WTC11 (cell line): ENCODE data around the gene SELENOF. TPM values are rescaled to one million over a fixed set of nuclear protein-coding genes. Genes with fewer than 3 reads are reported as not detected.

Source experiments
- ATAC-seq: fragments of 200-7000 bp; cut with Tn5 transposase; 2 replicates; pipeline ENCODE4 v1.10.0; 2021; ENCODE audit warnings: mild to moderate bottlenecking, moderate library complexity
- CTCF ChIA-PET: fragments of 300-600 bp; sonication (Branson Sonifier 250); formaldehyde crosslinking; loops from one replicate; lab custom pipeline; 2021; ENCODE audit warnings: antibody characterized with exemption; lab: Charles Lee
- POLR2A ChIA-PET: fragments of 350-600 bp; sonication (Branson Sonifier 250); formaldehyde crosslinking; loops from one replicate; lab custom pipeline; 2021; ENCODE audit warnings: antibody characterized with exemption; lab: Charles Lee
- DNase-seq: peaks from one replicate; pipeline ENCODE4 v3.0.0; 2021; ENCODE audit warnings: low spot score
- H3K27ac Mint-ChIP-seq: 2 replicates; pipeline ENCODE4 v1.8.0; 2021; ENCODE audit warnings: mixed read lengths
- H3K27me3 Mint-ChIP-seq: 2 replicates; pipeline ENCODE4 v1.8.0; 2021; ENCODE audit warnings: low read depth, mild to moderate bottlenecking, moderate library complexity, mixed read lengths
- H3K36me3 Mint-ChIP-seq: 2 replicates; pipeline ENCODE4 v1.8.0; 2021; ENCODE audit warnings: mixed read lengths
- H3K4me1 Mint-ChIP-seq: 2 replicates; pipeline ENCODE4 v1.8.0; 2022; ENCODE audit warnings: mixed read lengths
- H3K4me3 Mint-ChIP-seq: 2 replicates; pipeline ENCODE4 v1.8.0; 2021; ENCODE audit warnings: mild to moderate bottlenecking, moderate library complexity, mixed read lengths
- H3K9me3 Mint-ChIP-seq: 2 replicates; pipeline ENCODE4 v1.8.0; 2021; ENCODE audit warnings: mixed read lengths
- CREM ChIP-seq: sonication (generic); formaldehyde crosslinking; IDR thresholded peaks from 2 replicates; pipeline ENCODE4 v1.8.1; 2022; ENCODE audit warnings: mild to moderate bottlenecking, missing genetic modification reagents, moderate library complexity
- ESRRA ChIP-seq: sonication (generic); formaldehyde crosslinking; IDR thresholded peaks from 2 replicates; pipeline ENCODE4 v1.8.1; 2022; ENCODE audit warnings: mild to moderate bottlenecking, missing genetic modification reagents, borderline replicate concordance
- FOXK1 ChIP-seq: sonication (generic); formaldehyde crosslinking; IDR thresholded peaks from 2 replicates; pipeline ENCODE4 v1.8.0; 2022; ENCODE audit warnings: mild to moderate bottlenecking, moderate library complexity, missing genetic modification reagents
- RELA ChIP-seq: sonication (generic); formaldehyde crosslinking; IDR thresholded peaks from 2 replicates; pipeline ENCODE4 v1.8.1; 2022; ENCODE audit warnings: missing genetic modification reagents, mild to moderate bottlenecking, borderline replicate concordance
- ZBTB21 ChIP-seq: sonication (generic); formaldehyde crosslinking; IDR thresholded peaks from 2 replicates; pipeline ENCODE4 v1.8.1; 2023; ENCODE audit warnings: mild to moderate bottlenecking, missing genetic modification reagents, borderline replicate concordance
- ZNF121 ChIP-seq: sonication (generic); formaldehyde crosslinking; IDR thresholded peaks from 2 replicates; pipeline ENCODE4 v1.8.0; 2023; ENCODE audit warnings: missing genetic modification reagents
- ZNF416 ChIP-seq: fragments of 250-450 bp; sonication (Bioruptor Pico); IDR thresholded peaks from 2 replicates; pipeline ENCODE4 v1.9.0; 2021; ENCODE audit warnings: mild to moderate bottlenecking, inconsistent platforms
- ZNF671 ChIP-seq: fragments of 250-450 bp; sonication (Bioruptor Pico); IDR thresholded peaks from 2 replicates; pipeline ENCODE4 v1.8.0; 2021; ENCODE audit warnings: mild to moderate bottlenecking
- total RNA-seq: library from RNA; stranded (reverse); gene quantifications from 3 replicates; pipeline ENCODE4 v1.2.3, GENCODE V29; 2021
- TF ChIP-seq, protein P1 (sequence below): fragments of 250-450 bp; sonication (Bioruptor Pico); IDR thresholded peaks from 2 replicates; pipeline ENCODE4 v1.9.0; 2021; ENCODE audit warnings: mild to moderate bottlenecking
- TF ChIP-seq, protein P2 (sequence below): fragments of 250-450 bp; sonication (Bioruptor Pico); IDR thresholded peaks from 2 replicates; pipeline ENCODE4 v1.9.0; 2021; ENCODE audit warnings: moderate library complexity, mild to moderate bottlenecking, inconsistent platforms, borderline replicate concordance
- TF ChIP-seq, protein P3 (sequence below): fragments of 250-450 bp; sonication (Bioruptor Pico); IDR thresholded peaks from 2 replicates; pipeline ENCODE4 v1.9.0; 2021; ENCODE audit warnings: mild to moderate bottlenecking
- TF ChIP-seq, protein P4 (sequence below): sonication (generic); formaldehyde crosslinking; IDR thresholded peaks from 2 replicates; pipeline ENCODE4 v1.8.0; 2023; ENCODE audit warnings: missing genetic modification reagents, mild to moderate bottlenecking, borderline replicate concordance
- TF ChIP-seq, protein P5 (sequence below): sonication (generic); formaldehyde crosslinking; IDR thresholded peaks from 2 replicates; pipeline ENCODE4 v1.8.1; 2022; ENCODE audit warnings: low read depth, mild to moderate bottlenecking, moderate library complexity, missing genetic modification reagents, borderline replicate concordance
- TF ChIP-seq, protein P6 (sequence below): sonication (generic); formaldehyde crosslinking; IDR thresholded peaks from 2 replicates; pipeline ENCODE4 v1.8.0; 2022; ENCODE audit warnings: mild to moderate bottlenecking, missing genetic modification reagents
- TF ChIP-seq, protein P7 (sequence below): sonication (generic); formaldehyde crosslinking; IDR thresholded peaks from 2 replicates; pipeline ENCODE4 v1.8.1; 2023; ENCODE audit warnings: mild to moderate bottlenecking, missing genetic modification reagents, borderline replicate concordance

The SELENOF gene
- total RNA-seq, 1 experiment from 2014 or later = 156 TPM

DNA sequence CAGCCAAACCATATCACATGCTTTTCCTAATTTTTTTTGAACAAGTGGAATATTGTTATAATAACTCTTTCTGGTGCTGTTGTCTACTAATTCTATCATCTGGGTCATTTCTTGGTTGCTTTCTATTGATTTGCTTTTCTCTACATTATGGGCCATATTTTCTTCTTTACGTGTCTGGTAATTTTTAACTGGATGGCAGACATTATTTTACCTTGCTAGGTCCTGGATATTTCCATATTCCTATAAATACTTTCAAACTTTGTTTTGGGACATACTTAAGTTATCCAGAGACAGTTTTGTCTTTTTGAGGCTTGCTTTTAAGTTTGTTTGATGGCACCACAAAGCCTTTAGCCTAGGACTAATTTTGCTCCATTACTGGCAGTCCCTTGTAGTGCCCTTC is 11.8 kb upstream of the SELENOF start:
- Mint-ChIP-seq H3K27me3 (no peaks in the 10 kb centered on the region; the same call in 1 of the 2 replicates), H3K27ac (no peak overlapping the region), H3K4me3 (no peak overlapping the region), H3K36me3 (peaks cover 50% of the 10 kb centered on the region), H3K4me1 (peaks cover 14% of the 10 kb centered on the region), H3K9me3 (peaks cover 47% of the 10 kb centered on the region)
- DNase-seq (no peak), ATAC-seq (no peak)
- TF ChIP-seq RELA (CRISPR knock-in tag) (no peak), ZNF416 (CRISPR knock-in tag) (no peak), ZBTB21 (CRISPR knock-in tag) (no peak), ZNF121 (CRISPR knock-in tag) (no peak), ZNF671 (no peak), FOXK1 (CRISPR knock-in tag) (no peak), CREM (CRISPR knock-in tag) (no peak), ESRRA (CRISPR knock-in tag) (no peak)
- TF ChIP-seq, protein P1, sequence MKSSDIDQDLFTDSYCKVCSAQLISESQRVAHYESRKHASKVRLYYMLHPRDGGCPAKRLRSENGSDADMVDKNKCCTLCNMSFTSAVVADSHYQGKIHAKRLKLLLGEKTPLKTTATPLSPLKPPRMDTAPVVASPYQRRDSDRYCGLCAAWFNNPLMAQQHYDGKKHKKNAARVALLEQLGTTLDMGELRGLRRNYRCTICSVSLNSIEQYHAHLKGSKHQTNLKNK = no peak
- TF ChIP-seq, protein P2, sequence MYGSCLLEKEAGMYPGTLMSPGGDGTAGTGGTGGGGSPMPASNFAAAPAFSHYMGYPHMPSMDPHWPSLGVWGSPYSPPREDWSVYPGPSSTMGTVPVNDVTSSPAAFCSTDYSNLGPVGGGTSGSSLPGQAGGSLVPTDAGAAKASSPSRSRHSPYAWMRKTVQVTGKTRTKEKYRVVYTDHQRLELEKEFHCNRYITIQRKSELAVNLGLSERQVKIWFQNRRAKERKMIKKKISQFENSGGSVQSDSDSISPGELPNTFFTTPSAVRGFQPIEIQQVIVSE (CRISPR knock-in tag) = no peak
- TF ChIP-seq, protein P3, sequence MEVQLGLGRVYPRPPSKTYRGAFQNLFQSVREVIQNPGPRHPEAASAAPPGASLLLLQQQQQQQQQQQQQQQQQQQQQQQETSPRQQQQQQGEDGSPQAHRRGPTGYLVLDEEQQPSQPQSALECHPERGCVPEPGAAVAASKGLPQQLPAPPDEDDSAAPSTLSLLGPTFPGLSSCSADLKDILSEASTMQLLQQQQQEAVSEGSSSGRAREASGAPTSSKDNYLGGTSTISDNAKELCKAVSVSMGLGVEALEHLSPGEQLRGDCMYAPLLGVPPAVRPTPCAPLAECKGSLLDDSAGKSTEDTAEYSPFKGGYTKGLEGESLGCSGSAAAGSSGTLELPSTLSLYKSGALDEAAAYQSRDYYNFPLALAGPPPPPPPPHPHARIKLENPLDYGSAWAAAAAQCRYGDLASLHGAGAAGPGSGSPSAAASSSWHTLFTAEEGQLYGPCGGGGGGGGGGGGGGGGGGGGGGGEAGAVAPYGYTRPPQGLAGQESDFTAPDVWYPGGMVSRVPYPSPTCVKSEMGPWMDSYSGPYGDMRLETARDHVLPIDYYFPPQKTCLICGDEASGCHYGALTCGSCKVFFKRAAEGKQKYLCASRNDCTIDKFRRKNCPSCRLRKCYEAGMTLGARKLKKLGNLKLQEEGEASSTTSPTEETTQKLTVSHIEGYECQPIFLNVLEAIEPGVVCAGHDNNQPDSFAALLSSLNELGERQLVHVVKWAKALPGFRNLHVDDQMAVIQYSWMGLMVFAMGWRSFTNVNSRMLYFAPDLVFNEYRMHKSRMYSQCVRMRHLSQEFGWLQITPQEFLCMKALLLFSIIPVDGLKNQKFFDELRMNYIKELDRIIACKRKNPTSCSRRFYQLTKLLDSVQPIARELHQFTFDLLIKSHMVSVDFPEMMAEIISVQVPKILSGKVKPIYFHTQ = no peak
- TF ChIP-seq, protein P4, sequence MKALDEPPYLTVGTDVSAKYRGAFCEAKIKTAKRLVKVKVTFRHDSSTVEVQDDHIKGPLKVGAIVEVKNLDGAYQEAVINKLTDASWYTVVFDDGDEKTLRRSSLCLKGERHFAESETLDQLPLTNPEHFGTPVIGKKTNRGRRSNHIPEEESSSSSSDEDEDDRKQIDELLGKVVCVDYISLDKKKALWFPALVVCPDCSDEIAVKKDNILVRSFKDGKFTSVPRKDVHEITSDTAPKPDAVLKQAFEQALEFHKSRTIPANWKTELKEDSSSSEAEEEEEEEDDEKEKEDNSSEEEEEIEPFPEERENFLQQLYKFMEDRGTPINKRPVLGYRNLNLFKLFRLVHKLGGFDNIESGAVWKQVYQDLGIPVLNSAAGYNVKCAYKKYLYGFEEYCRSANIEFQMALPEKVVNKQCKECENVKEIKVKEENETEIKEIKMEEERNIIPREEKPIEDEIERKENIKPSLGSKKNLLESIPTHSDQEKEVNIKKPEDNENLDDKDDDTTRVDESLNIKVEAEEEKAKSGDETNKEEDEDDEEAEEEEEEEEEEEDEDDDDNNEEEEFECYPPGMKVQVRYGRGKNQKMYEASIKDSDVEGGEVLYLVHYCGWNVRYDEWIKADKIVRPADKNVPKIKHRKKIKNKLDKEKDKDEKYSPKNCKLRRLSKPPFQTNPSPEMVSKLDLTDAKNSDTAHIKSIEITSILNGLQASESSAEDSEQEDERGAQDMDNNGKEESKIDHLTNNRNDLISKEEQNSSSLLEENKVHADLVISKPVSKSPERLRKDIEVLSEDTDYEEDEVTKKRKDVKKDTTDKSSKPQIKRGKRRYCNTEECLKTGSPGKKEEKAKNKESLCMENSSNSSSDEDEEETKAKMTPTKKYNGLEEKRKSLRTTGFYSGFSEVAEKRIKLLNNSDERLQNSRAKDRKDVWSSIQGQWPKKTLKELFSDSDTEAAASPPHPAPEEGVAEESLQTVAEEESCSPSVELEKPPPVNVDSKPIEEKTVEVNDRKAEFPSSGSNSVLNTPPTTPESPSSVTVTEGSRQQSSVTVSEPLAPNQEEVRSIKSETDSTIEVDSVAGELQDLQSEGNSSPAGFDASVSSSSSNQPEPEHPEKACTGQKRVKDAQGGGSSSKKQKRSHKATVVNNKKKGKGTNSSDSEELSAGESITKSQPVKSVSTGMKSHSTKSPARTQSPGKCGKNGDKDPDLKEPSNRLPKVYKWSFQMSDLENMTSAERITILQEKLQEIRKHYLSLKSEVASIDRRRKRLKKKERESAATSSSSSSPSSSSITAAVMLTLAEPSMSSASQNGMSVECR (CRISPR knock-in tag) = no peak
- TF ChIP-seq, protein P5, sequence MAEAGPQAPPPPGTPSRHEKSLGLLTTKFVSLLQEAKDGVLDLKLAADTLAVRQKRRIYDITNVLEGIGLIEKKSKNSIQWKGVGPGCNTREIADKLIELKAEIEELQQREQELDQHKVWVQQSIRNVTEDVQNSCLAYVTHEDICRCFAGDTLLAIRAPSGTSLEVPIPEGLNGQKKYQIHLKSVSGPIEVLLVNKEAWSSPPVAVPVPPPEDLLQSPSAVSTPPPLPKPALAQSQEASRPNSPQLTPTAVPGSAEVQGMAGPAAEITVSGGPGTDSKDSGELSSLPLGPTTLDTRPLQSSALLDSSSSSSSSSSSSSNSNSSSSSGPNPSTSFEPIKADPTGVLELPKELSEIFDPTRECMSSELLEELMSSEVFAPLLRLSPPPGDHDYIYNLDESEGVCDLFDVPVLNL = no peak
- TF ChIP-seq, protein P6, sequence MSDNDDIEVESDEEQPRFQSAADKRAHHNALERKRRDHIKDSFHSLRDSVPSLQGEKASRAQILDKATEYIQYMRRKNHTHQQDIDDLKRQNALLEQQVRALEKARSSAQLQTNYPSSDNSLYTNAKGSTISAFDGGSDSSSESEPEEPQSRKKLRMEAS (CRISPR knock-in tag) = no peak
- TF ChIP-seq, protein P7, sequence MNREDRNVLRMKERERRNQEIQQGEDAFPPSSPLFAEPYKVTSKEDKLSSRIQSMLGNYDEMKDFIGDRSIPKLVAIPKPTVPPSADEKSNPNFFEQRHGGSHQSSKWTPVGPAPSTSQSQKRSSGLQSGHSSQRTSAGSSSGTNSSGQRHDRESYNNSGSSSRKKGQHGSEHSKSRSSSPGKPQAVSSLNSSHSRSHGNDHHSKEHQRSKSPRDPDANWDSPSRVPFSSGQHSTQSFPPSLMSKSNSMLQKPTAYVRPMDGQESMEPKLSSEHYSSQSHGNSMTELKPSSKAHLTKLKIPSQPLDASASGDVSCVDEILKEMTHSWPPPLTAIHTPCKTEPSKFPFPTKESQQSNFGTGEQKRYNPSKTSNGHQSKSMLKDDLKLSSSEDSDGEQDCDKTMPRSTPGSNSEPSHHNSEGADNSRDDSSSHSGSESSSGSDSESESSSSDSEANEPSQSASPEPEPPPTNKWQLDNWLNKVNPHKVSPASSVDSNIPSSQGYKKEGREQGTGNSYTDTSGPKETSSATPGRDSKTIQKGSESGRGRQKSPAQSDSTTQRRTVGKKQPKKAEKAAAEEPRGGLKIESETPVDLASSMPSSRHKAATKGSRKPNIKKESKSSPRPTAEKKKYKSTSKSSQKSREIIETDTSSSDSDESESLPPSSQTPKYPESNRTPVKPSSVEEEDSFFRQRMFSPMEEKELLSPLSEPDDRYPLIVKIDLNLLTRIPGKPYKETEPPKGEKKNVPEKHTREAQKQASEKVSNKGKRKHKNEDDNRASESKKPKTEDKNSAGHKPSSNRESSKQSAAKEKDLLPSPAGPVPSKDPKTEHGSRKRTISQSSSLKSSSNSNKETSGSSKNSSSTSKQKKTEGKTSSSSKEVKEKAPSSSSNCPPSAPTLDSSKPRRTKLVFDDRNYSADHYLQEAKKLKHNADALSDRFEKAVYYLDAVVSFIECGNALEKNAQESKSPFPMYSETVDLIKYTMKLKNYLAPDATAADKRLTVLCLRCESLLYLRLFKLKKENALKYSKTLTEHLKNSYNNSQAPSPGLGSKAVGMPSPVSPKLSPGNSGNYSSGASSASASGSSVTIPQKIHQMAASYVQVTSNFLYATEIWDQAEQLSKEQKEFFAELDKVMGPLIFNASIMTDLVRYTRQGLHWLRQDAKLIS = no peak
- ChIA-PET POLR2A (no interaction called here), CTCF (no interaction called here)
